Gastrocnemius medialis (tissue), 4 donors: Measurements from ENCODE around the gene CBARP.
A peak's percentile ranks its signal among the peaks of the same experiment; 100 is the strongest.

ENCODE experiments used
- CTCF ChIP-seq, 5 experiments: fragments of 450-650 bp in 3 of 5; fragments of 200-600 bp in 2 of 5; sonication (generic) in 2 of 5; IDR thresholded peaks in 4 of 5; conservative IDR thresholded peaks in 1 of 5; 1 replicate in 4 of 5; 2 replicates in 1 of 5; pipeline ENCODE4 v1.5.1; 2016 to 2019; ENCODE audit warnings: antibody characterized with exemption in 5 of 5, mild to moderate bottlenecking in 3 of 5, moderate library complexity in 3 of 5
- POLR2A ChIP-seq, 2 donors: fragments of 450-650 bp; IDR thresholded peaks; one replicate each; pipeline ENCODE4 v1.6.1; 2017; ENCODE audit warnings: antibody characterized with exemption in 2 of 2, mild to moderate bottlenecking in 2 of 2, moderate library complexity in 2 of 2

- TF ChIP-seq POLR2A (IDR thresholded peaks at IDR 0.05) (peak in 1 of 2 donors; percentile 5), CTCF (IDR thresholded peaks at IDR 0.05 in 4 of 5, conservative IDR thresholded peaks at IDR 0.05 in 1 of 5) (no peak)
These were observed 14.5 kb upstream of the CBARP start for GRCh38 chr19:1252221-1252820.
